Measurements from ENCODE around the gene NPAS2.

- TF ChIP-seq, protein P1, sequence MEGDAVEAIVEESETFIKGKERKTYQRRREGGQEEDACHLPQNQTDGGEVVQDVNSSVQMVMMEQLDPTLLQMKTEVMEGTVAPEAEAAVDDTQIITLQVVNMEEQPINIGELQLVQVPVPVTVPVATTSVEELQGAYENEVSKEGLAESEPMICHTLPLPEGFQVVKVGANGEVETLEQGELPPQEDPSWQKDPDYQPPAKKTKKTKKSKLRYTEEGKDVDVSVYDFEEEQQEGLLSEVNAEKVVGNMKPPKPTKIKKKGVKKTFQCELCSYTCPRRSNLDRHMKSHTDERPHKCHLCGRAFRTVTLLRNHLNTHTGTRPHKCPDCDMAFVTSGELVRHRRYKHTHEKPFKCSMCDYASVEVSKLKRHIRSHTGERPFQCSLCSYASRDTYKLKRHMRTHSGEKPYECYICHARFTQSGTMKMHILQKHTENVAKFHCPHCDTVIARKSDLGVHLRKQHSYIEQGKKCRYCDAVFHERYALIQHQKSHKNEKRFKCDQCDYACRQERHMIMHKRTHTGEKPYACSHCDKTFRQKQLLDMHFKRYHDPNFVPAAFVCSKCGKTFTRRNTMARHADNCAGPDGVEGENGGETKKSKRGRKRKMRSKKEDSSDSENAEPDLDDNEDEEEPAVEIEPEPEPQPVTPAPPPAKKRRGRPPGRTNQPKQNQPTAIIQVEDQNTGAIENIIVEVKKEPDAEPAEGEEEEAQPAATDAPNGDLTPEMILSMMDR (IDR thresholded peaks at IDR 0.05): no peak
- TF ChIP-seq POLR2A (IDR thresholded peaks at IDR 0.05) (no peak), EP300 (IDR thresholded peaks at IDR 0.05; ENCODE audit: low read depth) (no peak)
Observed at GRCh38 chr2:100992262-100992661, 172.3 kb downstream of the NPAS2 start.

All from transverse colon (tissue), 3 donors.